Anterior cingulate cortex (tissue), 58 donors: Measurements from ENCODE around the gene CLEC16A.

Experiments
- DNase-seq, 58 donors: peaks; one replicate each; lab custom pipeline; 2025; lab: John Stamatoyannopoulos, UW

The CLEC16A gene

DNA sequence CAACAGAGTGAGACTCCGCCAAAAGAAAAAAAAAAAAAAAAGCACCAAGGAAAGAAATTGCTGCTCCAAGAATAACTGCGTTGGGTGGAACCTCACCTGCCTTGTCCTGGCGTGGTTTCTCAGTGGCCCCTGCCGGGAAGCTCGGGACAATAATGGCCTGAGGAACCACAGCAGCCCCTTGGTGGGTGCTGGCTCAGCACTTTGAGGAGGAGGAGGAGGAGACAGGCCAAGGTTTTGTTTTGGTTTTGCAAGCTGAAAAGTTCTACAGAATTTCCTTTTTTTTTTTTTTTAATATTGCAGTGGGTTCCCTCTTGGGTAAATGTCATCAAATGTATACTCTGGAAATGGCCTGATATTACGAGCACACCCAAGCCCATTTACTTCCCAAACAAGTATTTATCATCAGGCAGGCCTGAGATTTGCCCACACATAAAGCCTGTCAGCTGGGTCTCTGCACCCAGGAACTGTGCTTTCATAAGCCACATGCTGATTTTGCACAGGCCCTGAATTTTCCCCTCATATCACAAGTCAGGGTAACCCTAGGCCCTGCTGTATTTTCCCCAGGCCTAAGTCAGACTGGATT is 233.3 kb downstream of the CLEC16A start:
- DNase-seq = no peak

DNA sequence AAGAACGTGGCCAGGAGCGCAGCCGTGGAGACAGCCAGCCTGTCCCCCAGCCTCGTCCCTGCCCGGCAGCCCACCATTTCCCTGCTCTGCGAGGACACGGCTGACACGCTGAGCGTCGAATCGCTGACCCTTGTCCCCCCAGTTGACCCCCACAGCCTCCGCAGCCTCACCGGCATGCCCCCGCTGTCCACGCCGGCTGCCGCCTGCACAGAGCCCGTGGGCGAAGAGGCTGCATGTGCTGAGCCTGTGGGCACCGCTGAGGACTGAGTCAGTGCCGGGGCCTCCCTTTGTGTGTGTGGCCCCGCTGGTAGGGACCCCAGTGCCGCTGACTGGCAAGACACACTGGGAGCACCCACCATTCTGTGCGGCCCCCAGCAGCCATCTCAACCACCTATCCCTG is 234.1 kb downstream of the CLEC16A start:
- DNase-seq = no peak

DNA sequence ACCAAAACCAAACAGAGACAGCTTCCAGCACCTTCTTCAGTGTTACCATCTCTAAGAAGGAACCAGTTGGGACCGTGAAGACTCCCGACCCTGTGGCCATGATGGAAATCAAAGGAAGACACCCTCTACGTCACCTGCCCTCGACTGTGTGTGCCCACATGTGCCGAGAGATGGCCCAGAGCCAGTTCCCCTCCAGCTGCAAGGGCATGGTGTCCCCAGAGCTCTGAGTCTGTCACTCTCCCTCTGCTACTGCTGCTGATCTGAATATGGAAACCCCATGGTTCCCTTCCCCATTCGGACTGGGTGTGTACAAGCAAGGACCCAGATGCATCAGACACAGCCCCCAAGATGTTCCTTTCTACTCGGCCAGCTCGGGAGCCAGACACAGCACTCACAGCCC is 235.2 kb downstream of the CLEC16A start:
- no peak for DNase-seq

DNA sequence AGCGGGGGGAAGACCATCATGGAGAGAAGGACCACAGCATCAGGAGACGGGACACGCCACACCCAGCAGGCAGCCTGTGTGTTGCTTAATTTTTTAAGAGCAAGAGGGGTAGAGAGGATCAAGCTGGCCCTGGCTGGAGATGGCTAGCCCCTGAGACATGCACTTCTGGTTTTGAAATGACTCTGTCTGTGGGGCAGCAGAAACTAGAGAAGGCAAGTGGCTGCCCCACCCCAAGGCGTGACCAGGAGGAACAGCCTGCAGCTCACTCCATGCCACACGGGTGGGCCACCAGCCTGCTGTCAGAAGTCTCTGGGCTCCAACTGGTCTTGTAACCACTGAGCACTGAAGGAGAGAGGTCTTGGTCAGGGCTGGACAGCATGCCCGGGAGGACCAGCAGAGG is 236.1 kb downstream of the CLEC16A start:
- peak in 2 of 58 donors; percentile 2 to 47 for DNase-seq

DNA sequence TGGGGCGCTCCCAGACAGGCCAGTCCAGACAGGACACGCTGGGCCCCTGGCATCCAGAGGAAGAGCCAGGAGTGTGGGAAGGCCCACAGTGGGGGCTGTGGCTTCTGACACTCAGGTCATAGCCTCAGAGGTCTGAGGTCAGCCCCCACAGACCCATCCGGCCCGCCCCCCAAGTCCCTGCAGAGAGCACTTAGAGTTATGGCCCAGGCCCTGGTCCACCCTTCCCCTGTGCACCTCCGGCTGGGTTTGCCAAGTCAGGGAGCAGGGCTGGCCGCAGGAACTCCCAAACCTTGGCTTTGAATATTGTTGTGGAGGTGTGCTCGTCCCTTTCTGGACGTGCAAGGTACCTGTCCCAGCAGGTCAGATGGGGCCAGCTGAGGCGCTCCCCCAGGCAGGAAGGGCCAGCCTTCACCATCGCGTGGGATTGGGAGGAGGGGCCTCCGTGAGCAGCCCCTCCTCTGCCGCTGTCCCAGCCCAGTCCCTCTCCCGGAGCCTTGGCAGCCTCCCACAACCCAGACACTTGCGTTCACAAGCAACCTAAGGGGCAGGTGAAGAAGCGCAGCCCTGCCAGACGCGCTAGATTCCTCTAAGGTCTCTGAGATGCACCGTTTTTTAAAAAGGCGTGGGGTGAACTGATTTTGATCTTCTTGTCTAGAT is 237.0 kb downstream of the CLEC16A start:
- no peak for DNase-seq

DNA sequence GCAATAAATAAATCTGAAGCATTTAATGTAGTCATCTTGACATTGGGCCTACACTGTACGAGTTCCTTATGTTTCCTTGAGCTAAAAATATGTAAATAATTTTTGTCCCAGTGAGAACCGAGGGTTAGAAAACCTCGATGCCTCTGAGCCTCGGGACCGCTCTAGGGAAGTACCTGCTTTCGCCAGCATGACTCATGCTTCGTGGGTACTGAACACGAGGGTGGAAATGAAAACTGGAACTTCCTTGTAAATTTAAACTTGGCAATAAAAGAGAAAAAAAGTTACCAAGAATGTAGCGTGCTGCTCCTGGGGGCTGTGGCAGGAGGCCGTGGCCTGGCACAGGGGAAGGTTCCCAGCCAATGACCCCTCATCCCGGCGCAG is 237.5 kb downstream of the CLEC16A start:
- DNase-seq = peak in 2 of 58 donors; percentile 11 to 16

DNA sequence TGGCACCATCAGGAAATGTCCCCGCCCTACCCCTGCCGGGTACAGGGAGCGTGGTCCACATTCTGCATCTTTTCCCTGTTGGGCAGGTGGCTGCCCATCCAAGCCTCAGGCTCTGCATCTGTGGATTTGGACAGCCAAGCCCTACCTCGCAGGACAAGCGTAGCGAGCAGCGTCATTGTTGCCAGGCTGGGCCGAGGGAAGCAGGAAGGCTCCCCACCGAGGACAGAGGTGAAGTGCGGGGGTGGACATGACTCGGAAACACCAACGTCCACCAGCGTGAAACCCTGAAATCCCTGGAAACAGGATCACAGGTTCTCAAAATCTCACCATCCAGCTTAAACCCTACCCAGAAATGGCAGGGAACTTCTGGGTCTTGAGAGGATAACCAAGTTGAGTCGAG is 238.0 kb downstream of the CLEC16A start:
- no peak for DNase-seq

DNA sequence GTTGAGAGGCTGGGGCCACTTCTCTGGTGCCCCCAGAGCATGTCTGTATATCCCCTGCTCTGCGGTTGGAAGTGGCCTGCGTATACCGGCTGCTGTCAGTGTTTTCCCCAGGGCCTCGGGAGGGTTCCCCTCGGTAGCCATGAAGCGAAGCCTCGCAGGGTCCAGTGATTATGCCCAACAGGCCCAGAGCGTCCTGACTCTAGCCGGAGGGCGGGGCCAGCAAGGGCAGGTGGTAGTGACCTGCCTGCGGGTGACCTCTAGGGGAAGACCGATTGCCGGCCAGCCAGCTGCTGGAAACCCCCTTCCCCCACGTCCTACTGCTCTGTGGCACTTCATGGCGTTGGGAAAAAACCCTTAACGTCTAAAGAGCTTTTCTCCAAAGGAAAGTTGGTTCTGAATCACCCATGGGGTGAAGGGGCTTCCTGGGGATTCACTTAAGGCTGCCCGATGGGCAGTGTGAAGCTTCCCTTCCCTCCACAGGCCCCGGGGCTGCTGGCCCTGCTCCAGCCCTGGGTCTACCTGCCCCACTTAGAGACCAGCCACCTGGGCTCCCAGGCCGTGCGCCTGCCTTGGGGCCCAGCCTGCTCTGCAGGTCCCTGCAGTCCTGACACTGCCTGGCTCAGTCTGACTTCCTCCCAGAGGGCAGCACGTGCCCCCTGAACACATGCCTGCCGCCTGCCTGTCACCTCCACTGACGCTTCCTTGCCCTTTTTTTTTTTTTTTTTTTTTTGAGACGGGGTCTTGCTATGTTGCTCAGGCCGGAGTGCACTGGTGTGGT is 238.9 kb downstream of the CLEC16A start:
- DNase-seq = no peak

DNA sequence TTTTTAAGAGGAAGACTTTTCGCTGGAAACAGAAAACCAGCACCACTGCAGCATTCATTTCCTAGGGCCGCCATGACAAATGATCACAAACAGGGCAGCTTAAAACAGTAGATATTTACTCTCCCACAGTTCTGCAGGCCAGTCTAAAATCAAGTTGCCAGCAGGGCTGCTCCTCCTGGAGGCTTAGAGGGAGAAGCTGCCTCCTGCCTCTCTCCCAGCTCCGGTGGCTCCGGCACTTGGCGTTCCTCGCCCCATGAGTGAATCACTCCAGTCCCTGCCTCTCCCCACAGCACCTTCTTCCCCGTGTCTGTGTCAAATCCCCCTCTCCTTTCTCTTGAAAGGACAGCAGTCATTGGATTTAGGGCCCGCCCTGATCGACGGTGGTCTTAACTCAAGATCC is 239.6 kb downstream of the CLEC16A start:
- DNase-seq = no peak

DNA sequence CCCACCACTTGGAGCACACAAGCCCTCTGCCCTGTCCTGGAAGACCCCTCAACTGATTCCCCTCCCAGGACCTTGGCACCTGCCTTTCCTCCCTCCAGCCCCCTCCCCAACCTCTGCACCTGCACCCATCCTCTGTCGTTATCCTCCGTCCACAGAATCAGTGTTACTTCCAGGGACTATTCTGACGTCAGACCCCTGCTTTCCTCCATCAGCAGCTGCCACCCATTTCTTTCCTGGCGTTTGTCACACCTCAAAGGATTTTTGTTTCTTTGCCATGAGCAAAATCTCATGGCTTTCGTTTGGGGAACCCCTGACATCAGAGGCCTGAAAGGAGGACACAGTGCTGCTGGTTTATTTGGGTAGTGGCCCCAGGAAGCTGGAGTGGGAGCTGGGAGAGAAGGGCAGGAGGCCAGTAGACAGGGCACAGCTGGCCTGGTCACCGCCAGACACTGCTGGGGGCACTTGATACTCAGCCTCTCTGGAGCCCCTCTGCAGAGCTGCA is 243.2 kb downstream of the CLEC16A start:
- no peak for DNase-seq

DNA sequence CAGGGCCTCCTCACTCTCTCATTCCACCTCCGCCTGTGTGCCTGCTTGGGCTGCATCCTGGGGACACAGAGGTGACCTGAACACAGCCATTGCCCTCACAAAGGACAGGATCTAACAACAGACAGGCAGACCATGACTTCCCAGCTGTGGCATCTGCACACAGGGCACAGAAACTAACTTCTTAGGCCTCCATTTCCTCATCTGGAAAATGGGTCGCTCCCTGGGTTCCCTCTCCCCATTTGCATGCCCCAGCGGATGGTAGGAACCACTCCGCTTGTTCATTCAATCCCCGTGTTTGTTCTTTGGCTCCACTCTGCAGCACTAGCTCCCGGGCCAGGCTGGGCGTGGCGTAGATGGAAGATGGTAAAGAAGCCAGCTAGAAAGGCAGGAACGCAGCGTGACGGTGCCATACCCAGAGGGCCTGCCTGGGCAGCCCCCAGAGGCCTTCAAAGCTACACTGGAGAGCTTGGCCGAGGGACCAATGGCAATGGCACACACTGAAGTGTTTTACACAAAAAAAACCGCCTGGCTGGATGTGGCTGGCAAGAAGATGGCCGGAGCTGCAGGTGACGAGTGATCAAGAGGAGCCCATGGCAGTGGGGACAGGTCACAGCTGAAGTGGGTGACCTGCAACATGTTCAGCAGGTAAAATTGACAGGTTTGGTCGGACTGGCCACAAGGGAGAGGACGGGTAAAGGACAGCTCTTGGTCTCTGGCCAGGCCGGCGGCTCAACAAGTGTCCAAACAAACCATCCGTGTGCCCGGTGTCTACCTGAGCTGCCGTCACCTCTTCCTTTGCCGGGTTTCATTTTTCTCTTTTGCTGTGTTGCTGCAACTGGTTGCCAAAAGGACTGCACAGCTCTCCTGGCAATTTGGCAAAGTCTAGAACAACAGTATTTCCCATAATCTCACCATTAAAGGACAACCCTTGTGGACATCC is 244.7 kb downstream of the CLEC16A start:
- peak in 11 of 58 donors; percentile 1 to 36 (median 11) for DNase-seq

DNA sequence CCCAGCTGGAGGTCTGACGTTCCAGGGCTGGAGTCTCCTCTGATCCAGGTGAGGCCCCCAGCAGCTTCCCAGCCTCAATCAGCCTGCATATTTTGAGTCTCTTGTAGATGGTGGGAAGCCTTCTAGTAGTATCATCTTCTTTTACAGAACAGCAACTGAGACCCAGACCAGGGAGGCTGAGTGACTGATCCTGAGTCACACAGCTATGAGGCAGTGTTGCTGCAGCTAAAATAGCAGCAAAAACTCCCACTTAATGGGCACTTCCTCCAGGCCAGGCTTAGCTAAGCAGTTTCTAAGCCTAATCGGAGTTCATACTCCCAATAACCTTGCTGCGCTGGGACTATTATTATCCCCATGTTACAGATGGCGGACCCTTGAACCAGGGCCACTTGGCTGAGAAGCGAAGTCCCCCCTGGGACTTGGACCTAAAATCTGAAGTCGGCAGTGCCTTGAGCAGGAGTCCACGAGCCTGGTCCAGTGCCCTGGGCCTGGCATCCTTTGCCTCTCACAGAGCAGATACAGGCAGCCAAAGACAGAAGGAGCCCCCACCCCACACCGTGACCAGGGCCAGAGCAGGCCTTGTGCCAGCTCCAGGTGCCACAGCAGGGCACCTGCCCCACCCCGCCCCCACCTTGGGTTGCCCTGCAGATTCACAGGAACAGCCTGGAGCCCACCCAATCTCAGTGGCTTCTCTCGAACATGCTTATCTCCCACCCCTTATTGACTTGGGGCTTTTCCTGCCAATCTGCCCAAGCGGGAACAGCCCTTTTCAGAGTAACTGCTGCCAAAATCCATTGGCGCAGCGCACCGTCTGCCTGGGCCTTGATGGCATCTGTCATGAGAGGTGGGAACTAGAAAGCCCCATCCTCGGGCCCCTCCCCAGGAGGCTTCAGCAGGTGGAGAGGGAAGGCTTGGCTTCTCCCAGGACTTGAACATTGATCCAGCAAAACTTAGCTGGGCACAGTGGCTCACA is 246.5 kb downstream of the CLEC16A start:
- no peak for DNase-seq

DNA sequence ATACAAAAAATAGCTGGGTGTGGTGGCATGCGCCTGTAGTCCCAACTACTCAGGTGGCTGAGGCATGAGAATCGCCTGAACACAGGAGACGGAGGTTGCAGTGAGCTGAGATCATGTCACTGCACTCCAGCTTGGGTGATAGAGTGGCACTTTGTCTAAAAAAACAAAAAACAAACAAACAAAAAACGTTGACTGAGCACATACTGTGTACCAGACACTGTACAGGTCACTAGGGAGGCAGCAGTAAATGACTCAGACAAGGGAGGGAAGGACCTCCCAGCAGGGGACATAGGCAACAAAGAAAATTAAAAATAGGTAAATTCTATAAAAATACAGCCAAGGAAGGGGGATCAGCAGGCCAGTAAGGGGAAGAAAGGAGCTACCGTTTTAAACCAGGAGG is 247.3 kb downstream of the CLEC16A start:
- no peak for DNase-seq

DNA sequence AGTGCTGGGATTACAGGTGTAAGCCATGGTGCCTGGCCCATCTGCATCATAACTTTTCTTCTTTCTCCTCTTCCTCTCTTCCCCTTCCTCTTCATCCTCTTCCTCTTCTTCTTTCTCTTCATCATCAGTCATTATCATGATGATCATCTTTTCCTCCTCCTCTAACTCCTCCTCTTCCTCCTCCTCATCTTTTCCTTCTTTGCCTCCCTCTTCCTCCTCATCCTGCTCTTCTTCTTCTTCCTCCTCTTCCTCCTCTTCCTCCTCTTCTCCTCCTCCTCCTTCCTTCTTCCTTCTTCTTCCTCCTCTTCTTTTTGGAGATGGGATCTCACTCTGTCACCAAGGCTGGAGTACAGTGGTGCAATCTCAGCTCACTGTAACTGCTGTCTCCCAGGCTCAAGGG is 249.1 kb downstream of the CLEC16A start:
- DNase-seq = no peak

DNA sequence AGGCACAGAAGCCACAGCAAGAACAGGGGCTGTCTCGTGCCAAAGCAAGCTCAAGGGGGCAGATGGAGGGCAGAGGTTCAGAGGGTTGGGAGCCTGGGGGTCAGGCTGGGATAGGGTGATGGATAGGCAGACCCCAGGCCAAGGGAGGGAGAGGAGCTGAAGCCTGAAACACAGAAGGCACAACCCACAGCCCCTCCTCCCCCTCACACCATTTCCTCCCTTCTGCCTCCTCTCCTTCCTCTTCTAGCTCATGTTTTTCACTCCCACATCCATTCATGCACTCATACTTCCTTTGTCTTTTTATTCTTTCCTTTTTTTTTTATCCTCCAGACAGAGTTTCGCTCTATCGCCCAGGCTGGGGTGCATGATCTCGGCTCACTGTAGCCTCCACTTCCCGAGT is 250.5 kb downstream of the CLEC16A start:
- no peak for DNase-seq

DNA sequence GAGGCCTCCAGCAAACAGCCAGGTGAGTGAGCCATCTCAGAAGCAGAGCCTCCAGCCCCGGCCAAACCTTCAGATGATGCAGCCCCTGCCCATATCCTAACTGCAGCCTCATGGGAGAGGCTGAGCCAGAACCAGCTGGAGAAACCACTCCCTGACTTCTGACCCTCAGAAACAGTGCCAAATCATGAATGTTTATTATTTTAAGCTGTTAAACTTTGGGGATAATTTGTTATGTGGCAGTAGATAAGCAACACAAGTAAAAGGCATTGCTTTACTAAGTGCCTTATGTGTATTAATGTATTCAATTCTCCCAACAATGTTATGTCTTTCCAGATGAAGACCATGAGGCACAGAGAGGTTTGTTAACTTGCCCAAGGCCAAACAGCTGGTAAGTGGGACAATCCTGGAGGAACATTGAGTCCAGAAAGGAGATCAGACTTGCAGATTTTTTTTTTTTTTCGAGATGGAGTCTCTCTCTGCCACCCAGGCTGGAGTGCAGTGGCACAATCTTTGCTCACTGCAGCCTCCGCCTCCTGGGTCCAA is 252.0 kb downstream of the CLEC16A start:
- no peak for DNase-seq

DNA sequence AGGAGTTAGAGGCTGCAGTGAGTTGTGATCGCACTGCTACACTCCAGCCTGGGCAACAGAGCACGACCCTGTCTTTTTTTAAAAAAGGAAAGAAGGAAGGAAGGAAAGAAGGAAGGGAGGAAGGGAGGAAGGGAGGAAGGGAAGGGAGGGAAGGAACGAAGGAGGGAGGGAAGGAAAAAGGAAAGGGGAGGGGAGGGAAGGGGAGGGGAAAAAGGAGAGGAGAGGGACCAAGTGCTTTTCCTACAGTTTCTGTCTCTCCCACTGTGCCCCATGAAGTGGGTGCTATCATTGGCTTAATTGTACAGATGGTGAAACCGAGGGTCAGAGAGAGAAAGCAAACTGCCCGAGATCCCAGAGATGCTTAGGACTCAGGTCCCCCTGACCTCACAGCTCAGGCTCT is 254.0 kb downstream of the CLEC16A start:
- no peak for DNase-seq

DNA sequence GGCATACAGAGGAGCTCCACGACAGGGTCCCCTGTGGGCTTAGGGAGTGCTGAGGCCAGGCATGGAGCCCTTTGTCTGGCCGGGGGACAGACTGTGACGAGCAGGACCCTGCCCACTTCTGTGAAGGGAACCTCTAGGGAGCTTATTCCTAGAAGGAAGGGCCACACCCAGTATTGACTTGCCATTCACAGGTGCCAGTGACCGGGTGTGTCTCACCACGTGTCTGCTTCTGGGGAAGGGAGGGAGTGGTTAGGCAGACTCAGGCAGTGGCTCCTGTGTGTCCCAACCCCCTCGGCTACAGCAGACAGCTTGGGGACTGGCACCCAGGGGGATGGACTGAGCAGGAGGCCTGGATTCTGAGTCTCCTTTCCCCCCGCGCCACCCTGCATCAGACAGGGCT is 254.5 kb downstream of the CLEC16A start:
- DNase-seq = no peak

DNA sequence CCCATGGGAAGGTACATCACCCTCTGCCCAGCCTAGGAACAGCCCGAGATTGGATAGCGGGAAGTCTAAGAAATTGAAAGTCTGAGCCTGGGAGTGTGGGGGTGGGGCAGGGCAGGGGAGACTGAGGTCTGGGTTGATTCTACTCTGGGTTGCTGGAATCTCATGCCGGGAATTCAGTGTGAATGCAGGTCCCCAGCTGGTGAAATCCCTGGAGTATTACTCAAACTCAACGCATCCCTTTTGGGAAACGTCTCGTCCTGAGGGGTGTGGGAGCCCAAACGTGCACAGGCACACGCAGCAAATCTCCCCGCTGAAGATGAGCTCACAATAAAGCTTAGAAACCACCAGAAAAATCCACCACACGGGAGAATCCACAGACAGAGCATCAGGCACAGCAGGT is 256.2 kb downstream of the CLEC16A start:
- no peak for DNase-seq
